Ascending aorta (tissue), 2 donors: ENCODE data around the gene SFMBT2. TPM values are rescaled to one million over a fixed set of nuclear protein-coding genes. Genes with fewer than 3 reads are reported as not detected.

Source experiments
- DNase-seq, 2 donors: peaks; one replicate each; pipeline ENCODE4 v3.0.0-alpha.2; 2019; ENCODE audit warnings: low spot score in 2 of 2
- H3K27ac ChIP-seq, 2 donors: fragments of 200-600 bp; sonication (generic); one replicate each; pipeline ENCODE4 v1.5.1; 2016 to 2017; ENCODE audit warnings: mild to moderate bottlenecking in 1 of 2
- H3K27me3 ChIP-seq: fragments of 200-600 bp; sonication (generic); one replicate; pipeline ENCODE4 v1.5.1; 2017
- H3K36me3 ChIP-seq, 2 donors: fragments of 200-600 bp; sonication (generic); one replicate each; pipeline ENCODE4 v1.5.1; 2016
- H3K4me1 ChIP-seq, 2 donors: fragments of 200-600 bp; sonication (generic); one replicate each; pipeline ENCODE4 v1.5.1; 2016 to 2017; ENCODE audit warnings: mild to moderate bottlenecking in 1 of 2
- H3K4me3 ChIP-seq, 2 donors: fragments of 200-600 bp; sonication (generic); one replicate each; pipeline ENCODE4 v1.5.1; 2016 to 2017; ENCODE audit warnings: mild to moderate bottlenecking in 1 of 2
- H3K9me3 ChIP-seq, 2 donors: fragments of 200-600 bp; sonication (generic); one replicate each; pipeline ENCODE4 v1.5.1; 2016
- CTCF ChIP-seq, 3 experiments: fragments of 200-600 bp in 2 of 3; fragments of 450-650 bp in 1 of 3; sonication (generic) in 2 of 3; IDR thresholded peaks; one replicate each; pipeline ENCODE4 v1.5.1; 2016 to 2019; ENCODE audit warnings: antibody characterized with exemption in 3 of 3, mild to moderate bottlenecking in 1 of 3, moderate library complexity in 1 of 3
- intact Hi-C: fragments of 100-400 bp; cut with DNase I; formaldehyde crosslinking; loops from one replicate; pipeline ENCODE4 v1.15.1; 2023
- total RNA-seq: library from RNA; depleted of rRNA; stranded (reverse); fragments of >200 nt; gene quantifications from one replicate; pipeline ENCODE4 v1.1.0, GENCODE V29; 2016

SFMBT2 gene
- total RNA-seq, 1 donor from 2014 or later: 2.2 TPM

- intact Hi-C loops: no loop called here
- Histone ChIP-seq H3K9me3 (peaks cover 3 to 5% of the 10 kb centered on the region in 2 donors), H3K27me3 (no peaks in the 10 kb centered on the region)
These were observed 82.9 kb downstream of the SFMBT2 start for GRCh38 chr10:7327885-7328284.

GRCh38 chr10:7322623-7323022, 88.2 kb downstream of the SFMBT2 start:
- no peaks in the 10 kb centered on the region for H3K36me3 ChIP-seq
- peaks cover 0 to under 1% of the 10 kb centered on the region in 2 donors for H3K9me3 ChIP-seq
- peaks cover 0 to 3% of the 10 kb centered on the region in 2 donors for H3K4me1 ChIP-seq
- H3K4me3 ChIP-seq: no peak overlapping the region
- DNase-seq: no peak
- no peak for TF ChIP-seq CTCF (IDR thresholded peaks at IDR 0.05)
- no peaks in the 10 kb centered on the region for H3K27me3 ChIP-seq
- H3K27ac ChIP-seq: no peak overlapping the region
- intact Hi-C loops: no loop called here

More at GRCh38 chr10:7327885-7328284, 82.9 kb downstream of the SFMBT2 start:
- DNase-seq: no peak
- H3K4me3 ChIP-seq: no peak overlapping the region
- H3K27ac ChIP-seq: no peak overlapping the region
- H3K4me1 ChIP-seq: no peaks in the 10 kb centered on the region
- no peak for TF ChIP-seq CTCF (IDR thresholded peaks at IDR 0.05)
- H3K36me3 ChIP-seq: no peaks in the 10 kb centered on the region

DNA sequence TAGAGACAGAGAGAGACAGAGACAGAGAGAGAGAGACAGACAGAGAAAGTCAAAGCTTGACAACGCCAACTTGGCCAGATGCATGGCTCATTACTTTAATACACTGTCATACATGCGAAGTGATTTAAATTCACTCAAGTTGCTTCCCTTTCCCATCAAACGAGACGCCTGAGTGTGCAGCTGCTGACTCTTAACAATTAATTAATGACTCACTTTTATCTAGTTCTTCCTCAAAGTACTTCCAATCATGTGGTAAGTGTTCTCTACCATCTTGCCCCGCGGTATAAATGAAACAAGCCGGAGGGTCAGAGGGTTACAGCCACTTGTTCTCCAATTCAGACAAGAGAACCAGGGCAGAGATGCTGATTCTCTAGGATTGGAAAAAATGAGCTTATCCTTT, 90.8 kb downstream of the SFMBT2 start:
- no peak for DNase-seq
- Histone ChIP-seq H3K4me3 (no peak overlapping the region), H3K9me3 (no peaks in the 10 kb centered on the region), H3K4me1 (peaks cover 0 to 3% of the 10 kb centered on the region in 2 donors), H3K27ac (no peak overlapping the region), H3K36me3 (no peaks in the 10 kb centered on the region), H3K27me3 (no peaks in the 10 kb centered on the region)
- no peak for TF ChIP-seq CTCF (IDR thresholded peaks at IDR 0.05)
- intact Hi-C loops: no loop called here

DNA sequence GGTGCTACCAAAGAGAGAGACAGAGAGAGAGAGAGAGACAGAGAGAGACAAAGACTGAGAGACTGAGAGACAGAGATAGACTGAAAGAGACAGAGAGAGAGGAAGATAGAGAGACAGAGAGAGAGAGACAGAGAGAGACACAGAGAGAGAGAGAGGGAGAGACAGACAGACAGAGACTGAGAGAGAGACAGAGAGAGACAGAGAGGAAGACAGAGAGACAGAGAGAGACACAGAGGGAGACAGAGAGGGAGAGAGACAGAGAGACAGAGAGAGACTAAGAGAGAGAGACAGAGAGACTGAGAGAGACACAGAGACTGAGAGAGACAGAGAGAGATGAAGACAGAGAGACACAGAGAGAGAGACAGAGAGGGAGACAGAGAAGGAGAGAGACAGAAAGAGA, 91.2 kb downstream of the SFMBT2 start:
- no peaks in the 10 kb centered on the region for H3K36me3 ChIP-seq
- H3K4me1 ChIP-seq: peaks cover 0 to 3% of the 10 kb centered on the region in 2 donors
- no peaks in the 10 kb centered on the region for H3K27me3 ChIP-seq
- TF ChIP-seq CTCF (IDR thresholded peaks at IDR 0.05): no peak
- no peak overlapping the region for H3K27ac ChIP-seq
- H3K4me3 ChIP-seq: no peak overlapping the region
- DNase-seq: no peak
- H3K9me3 ChIP-seq: no peaks in the 10 kb centered on the region
- intact Hi-C loops: no loop called here

DNA sequence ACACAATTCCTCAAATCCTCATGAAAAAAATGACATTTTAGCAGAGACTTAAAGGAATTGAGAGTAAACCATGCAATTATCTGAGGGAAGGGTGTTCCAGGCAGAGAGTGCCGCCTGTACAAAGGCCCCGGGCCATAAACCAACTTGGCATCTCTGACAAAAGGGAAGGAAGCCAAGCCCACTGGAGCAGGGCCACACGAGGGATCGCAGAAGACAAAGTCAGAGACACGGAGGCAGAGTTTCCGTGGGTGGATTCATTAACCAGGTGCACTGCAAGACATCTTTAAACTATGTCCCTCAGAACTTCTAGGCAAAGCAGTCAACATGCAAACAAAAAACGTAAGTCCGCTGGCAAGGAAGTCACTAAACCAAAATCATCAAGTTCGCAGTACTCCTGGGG, 92.0 kb downstream of the SFMBT2 start:
- no peak overlapping the region for H3K27ac ChIP-seq
- TF ChIP-seq CTCF (IDR thresholded peaks at IDR 0.05): no peak
- DNase-seq: no peak
- H3K4me1 ChIP-seq: peaks cover 0 to 3% of the 10 kb centered on the region in 2 donors
- no peak overlapping the region for H3K4me3 ChIP-seq
- intact Hi-C loops: no loop called here
- H3K9me3 ChIP-seq: no peaks in the 10 kb centered on the region
- no peaks in the 10 kb centered on the region for H3K27me3 ChIP-seq
- no peaks in the 10 kb centered on the region for H3K36me3 ChIP-seq
